Transverse colon (tissue), 4 donors: Measurements from ENCODE around the gene CYP2A13. TPM values are rescaled to one million over a fixed set of nuclear protein-coding genes. Genes with fewer than 3 reads are reported as not detected.
A peak's percentile ranks its signal among the peaks of the same experiment; 100 is the strongest.
"Not testable (repeated sequence)": the region's sequence is repeated elsewhere in the genome, so short reads cannot be mapped to it uniquely, and the experiment has no call there.

Experiments
- DNase-seq: peaks from one replicate; pipeline ENCODE4 v3.0.0-alpha.2; 2019
- H3K27ac ChIP-seq, 4 donors: fragments of 200-600 bp; sonication (generic); 2 replicates each; pipeline ENCODE4 v1.5.1; 2016 to 2018; ENCODE audit warnings: inconsistent platforms in 4 of 4
- H3K27me3 ChIP-seq: fragments of 200-600 bp; sonication (generic); 2 replicates; pipeline ENCODE4 v1.5.1; 2017; ENCODE audit warnings: inconsistent platforms
- H3K36me3 ChIP-seq, 4 donors: fragments of 200-600 bp; sonication (generic); 2 replicates each; pipeline ENCODE4 v1.5.1; 2017 to 2019; ENCODE audit warnings: inconsistent platforms in 4 of 4
- H3K4me1 ChIP-seq, 4 donors: fragments of 200-600 bp; sonication (generic); 2 replicates each; pipeline ENCODE4 v1.5.1; 2017 to 2020; ENCODE audit warnings: inconsistent platforms in 4 of 4
- H3K4me3 ChIP-seq, 4 donors: fragments of 200-600 bp; sonication (generic); 1 replicate in 1 of 4; 2 replicates in 3 of 4; pipeline versions ENCODE4 v1.5.1 to v1.6.1; 2017 to 2019; ENCODE audit warnings: inconsistent platforms in 4 of 4
- H3K9me3 ChIP-seq, 2 donors: fragments of 200-600 bp; sonication (generic); 2 replicates each; pipeline ENCODE4 v1.5.1; 2017 to 2019; ENCODE audit warnings: inconsistent platforms in 2 of 2
- CTCF ChIP-seq, 5 experiments: fragments of 200-600 bp in 3 of 5; fragments of 450-650 bp in 2 of 5; sonication (generic) in 3 of 5; IDR thresholded peaks; 1 replicate in 2 of 5; 2 replicates in 3 of 5; pipeline ENCODE4 v1.5.1; 2016 to 2017; ENCODE audit warnings: antibody characterized with exemption in 5 of 5, inconsistent platforms in 3 of 5, mild to moderate bottlenecking in 2 of 5, moderate library complexity in 1 of 5
- EP300 ChIP-seq: sonication (generic); formaldehyde crosslinking; IDR thresholded peaks from one replicate; pipeline ENCODE4 v1.6.1; 2017; ENCODE audit warnings: antibody characterized with exemption, low read depth
- POLR2A ChIP-seq: fragments of 450-650 bp; IDR thresholded peaks from one replicate; pipeline ENCODE4 v1.6.1; 2016; ENCODE audit warnings: antibody characterized with exemption, mild to moderate bottlenecking, moderate library complexity
- POLR2AphosphoS5 ChIP-seq, 3 donors: sonication (generic); formaldehyde crosslinking; IDR thresholded peaks; one replicate each; pipeline ENCODE4 v1.6.1; 2016; ENCODE audit warnings: antibody characterized with exemption in 3 of 3
- WGBS, 2 donors: methylation state at CpG; one replicate each; pipeline ENCODE4 v1.1.5; 2018; ENCODE audit warnings: low coverage in 1 of 2; 5-methylcytosine and 5-hydroxymethylcytosine counted together
- in situ Hi-C, 4 donors: fragments of 200-750 bp; cut with MboI; loops; one replicate each; pipeline versions ENCODE4 v1.15.0 to v1.15.1; 2017; ENCODE audit warnings: low sequenced_read_pairs in 3 of 4, low pct_ligation_motif_present in 1 of 4, low pct_unique_long_range_greater_than_20kb in 1 of 4
- intact Hi-C: fragments of 100-400 bp; cut with DNase I; formaldehyde crosslinking; loops from one replicate; pipeline ENCODE4 v1.15.1; 2023; ENCODE audit warnings: low total_unique reads
- total RNA-seq, 4 donors: library from RNA; depleted of rRNA; stranded (reverse); fragments of >200 nt; gene quantifications; one replicate each; pipeline ENCODE4 v1.1.0, GENCODE V29; 2016

Gene CYP2A13
- total RNA-seq, 4 donors from 2014 or later: not detected

- 70 to 73% methylated on average over 4 to 7 of the region's 7 CpGs for WGBS, 2 donors
- intact Hi-C loops: no loop called here
- H3K36me3 ChIP-seq: no peaks in the 10 kb centered on the region
- no peaks in the 10 kb centered on the region for H3K9me3 ChIP-seq
- no peak for DNase-seq
- H3K4me1 ChIP-seq: no peaks in the 10 kb centered on the region
- H3K4me3 ChIP-seq: no peak within 1 kb of the TSS
- no peak within 1 kb of the TSS for H3K27ac ChIP-seq
- no peak for TF ChIP-seq CTCF (IDR thresholded peaks at IDR 0.05)
- TF ChIP-seq POLR2A: no peak
- TF ChIP-seq EP300: no peak
- TF ChIP-seq POLR2AphosphoS5 (IDR thresholded peaks at IDR 0.05): no peak
- in situ Hi-C loops: no loop called here
- H3K27me3 ChIP-seq: no peaks in the 10 kb centered on the region
Observed at GRCh38 chr19:41114132-41114531, 25.9 kb downstream of the CYP2A13 start, which contains the start of gene CYP2F1. Gene CYP2F1 (plus strand): TSS chr19:41114432. CDS start chr19:41116189, 1,757 bp downstream.

GRCh38 chr19:41116261-41116660 lies 28.0 kb downstream of the CYP2A13 start:
- H3K4me3 ChIP-seq: no peak overlapping the region
- intact Hi-C loops (no loop called here), in situ Hi-C loops (no loop called here)
- H3K36me3 ChIP-seq: no peaks in the 10 kb centered on the region
- H3K27ac ChIP-seq: no peak overlapping the region
- 87% methylated on average over 7 of the region's 8 CpGs; no CpG with 5 or more reads in 1 of the 2 donors for WGBS, 2 donors
- no peaks in the 10 kb centered on the region for H3K4me1 ChIP-seq
- no peaks in the 10 kb centered on the region for H3K9me3 ChIP-seq
- H3K27me3 ChIP-seq: no peaks in the 10 kb centered on the region
- TF ChIP-seq EP300 (no peak), POLR2A (no peak), POLR2AphosphoS5 (IDR thresholded peaks at IDR 0.05) (no peak), CTCF (IDR thresholded peaks at IDR 0.05) (no peak)
- DNase-seq: no peak

GRCh38 chr19:41120929-41121911 lies 33.0 kb downstream of the CYP2A13 start:
- in situ Hi-C loops, H3K27ac ChIP-seq, H3K27me3 ChIP-seq, H3K4me1 ChIP-seq, intact Hi-C loops, H3K4me3 ChIP-seq, H3K36me3 ChIP-seq, H3K9me3 ChIP-seq: not testable (repeated sequence)
- DNase-seq: peak; percentile 38
- peak; percentile 23 for TF ChIP-seq POLR2A
- 74 to 83% methylated on average over 7 to 35 of the region's 41 CpGs for WGBS, 2 donors

- H3K9me3 ChIP-seq, H3K4me3 ChIP-seq, intact Hi-C loops, DNase-seq, H3K27me3 ChIP-seq, H3K27ac ChIP-seq, H3K36me3 ChIP-seq, in situ Hi-C loops: not testable (repeated sequence)
- WGBS, 2 donors: 89 to 93% methylated on average over 6 to 13 of the region's 13 CpGs
- H3K4me1 ChIP-seq: peaks cover 0 to 10% (median 5%) of the 10 kb centered on the region in 4 donors
Observed at GRCh38 chr19:41122846-41123245, 34.6 kb downstream of the CYP2A13 start.

GRCh38 chr19:41123716-41124294 lies 35.6 kb downstream of the CYP2A13 start:
- DNase-seq: no peak
- H3K27ac ChIP-seq: no peak overlapping the region
- H3K9me3 ChIP-seq: no peaks in the 10 kb centered on the region
- in situ Hi-C loops: no loop called here
- H3K36me3 ChIP-seq: no peaks in the 10 kb centered on the region
- intact Hi-C loops: no loop called here
- H3K4me3 ChIP-seq: no peak overlapping the region
- TF ChIP-seq POLR2AphosphoS5 (IDR thresholded peaks at IDR 0.05): no peak
- TF ChIP-seq POLR2A: no peak
- no peak for TF ChIP-seq CTCF (IDR thresholded peaks at IDR 0.05)
- no peak for TF ChIP-seq EP300
- no peaks in the 10 kb centered on the region for H3K27me3 ChIP-seq
- whole genome bisulfite sequencing, 2 donors: 91 to 100% methylated on average over 1 to 11 of the region's 11 CpGs
- H3K4me1 ChIP-seq: peaks cover 0 to 18% (median 7%) of the 10 kb centered on the region in 4 donors
